HepG2 (cell line): Measurements from ENCODE around the gene ONECUT3. TPM values are rescaled to one million over a fixed set of nuclear protein-coding genes. Genes with fewer than 3 reads are reported as not detected.

Experiments used
- ATAC-seq: fragments of 200-7000 bp; cut with Tn5 transposase; 3 replicates; pipeline ENCODE4 v1.9.1; 2020; ENCODE audit warnings: mild to moderate bottlenecking, moderate library complexity
- BruUV-seq: library from RNA; stranded (reverse); fragments of 400-500 nt; replicated peaks from 2 replicates; lab custom pipeline; 2021; lab: Mats Ljungman, UMichigan
- CTCF ChIA-PET: fragments of 300-600 bp; formaldehyde crosslinking; extraction: SDS; loops from one replicate; lab custom pipeline; 2021; ENCODE audit warnings: low total read pairs, inconsistent platforms, low intra/inter-chr PET ratio; lab: Yijun Ruan, JAX
- POLR2A ChIA-PET: fragments of 350-600 bp; sonication (Branson Sonifier 250); formaldehyde crosslinking; loops from one replicate; lab custom pipeline; 2020; ENCODE audit warnings: antibody characterized with exemption, inconsistent platforms; lab: Yijun Ruan, JAX
- DNase-seq: peaks from one replicate; pipeline ENCODE4 v3.0.0-alpha.2; 2015; ENCODE audit warnings: low spot score
- FAIRE-seq: peaks from 3 replicates; lab custom pipeline; 2011; peaks lifted over from hg19 to GRCh38; lab: Jason Lieb, UNC
- H2AFZ ChIP-seq: one replicate; pipeline ENCODE4 v1.6.1; 2011; ENCODE audit warnings: low read length, inconsistent platforms
- H3K27ac ChIP-seq: fragments of 300-600 bp; 3 replicates; pipeline ENCODE4 v1.8.0; 2011; ENCODE audit warnings: mixed run types, mild to moderate bottlenecking, mixed read lengths, low read length, inconsistent platforms; ENCODE audit not compliant: insufficient read depth; ENCODE audit errors: extremely low read length
- H3K27me3 ChIP-seq, 2 experiments: fragments of 200-600 bp in 1 of 2; 2 replicates in 1 of 2; 3 replicates in 1 of 2; pipeline versions ENCODE4 v1.6.0 to v1.8.0; 2011; ENCODE audit warnings: low read length in 2 of 2, mild to moderate bottlenecking in 2 of 2, moderate library complexity in 2 of 2, inconsistent platforms in 1 of 2; ENCODE audit not compliant: insufficient read depth in 2 of 2, control insufficient read depth in 1 of 2
- H3K36me3 ChIP-seq, 2 experiments: fragments of 200-600 bp in 1 of 2; replicated peaks in 1 of 2; 2 replicates in 1 of 2; 3 replicates in 1 of 2; pipeline versions ENCODE4 v1.5.1 to v1.8.0; 2011; ENCODE audit warnings: low read length in 2 of 2, inconsistent platforms in 1 of 2; ENCODE audit not compliant: insufficient read depth in 2 of 2, control insufficient read depth in 1 of 2
- H3K4me1 ChIP-seq: 2 replicates; pipeline ENCODE4 v1.5.1; 2012; ENCODE audit warnings: low read length, inconsistent platforms; ENCODE audit not compliant: insufficient read depth
- H3K4me2 ChIP-seq: 2 replicates; pipeline ENCODE4 v1.6.0; 2011; ENCODE audit warnings: low read depth, low read length, inconsistent platforms
- H3K4me3 ChIP-seq, 3 experiments: fragments of 200-600 bp in 1 of 3; sonication (generic), shearing (Covaris generic) in 1 of 3; replicated peaks in 1 of 3; 2 replicates each; pipeline ENCODE4 v1.5.1; 2011 to 2016; ENCODE audit warnings: low read length in 3 of 3, inconsistent platforms in 2 of 3, low read depth in 2 of 3, mild to moderate bottlenecking in 2 of 3, control low read depth in 1 of 3, mixed read lengths in 1 of 3; ENCODE audit not compliant: insufficient read depth in 1 of 3
- H3K79me2 ChIP-seq: one replicate; pipeline ENCODE4 v1.6.1; 2011; ENCODE audit warnings: low read length, inconsistent platforms; ENCODE audit not compliant: insufficient read depth
- H3K9ac ChIP-seq: 2 replicates; pipeline ENCODE4 v1.6.0; 2011; ENCODE audit warnings: mild to moderate bottlenecking, low read depth, low read length, inconsistent platforms; ENCODE audit not compliant: insufficient read depth
- H3K9me3 ChIP-seq: 2 replicates; pipeline ENCODE4 v1.5.1; 2012; ENCODE audit warnings: mild to moderate bottlenecking, low read length
- H4K20me1 ChIP-seq: 2 replicates; pipeline ENCODE4 v1.6.0; 2011; ENCODE audit warnings: inconsistent platforms, mild to moderate bottlenecking, low read length, moderate library complexity; ENCODE audit not compliant: insufficient read depth
- IRF2 ChIP-seq: IDR thresholded peaks from 2 replicates; pipeline ENCODE4 v1.6.1; 2018; ENCODE audit warnings: missing genetic modification reagents, missing compliant biosample characterization
- TEAD2 ChIP-seq: sonication (generic); formaldehyde crosslinking; IDR thresholded peaks from 2 replicates; pipeline ENCODE4 v1.9.0; 2021; ENCODE audit warnings: missing genetic modification reagents
- ZBED4 ChIP-seq: sonication (generic); formaldehyde crosslinking; IDR thresholded peaks from 2 replicates; pipeline ENCODE4 v1.4.0; 2020; ENCODE audit warnings: missing genetic modification reagents, borderline replicate concordance
- ZNF124 ChIP-seq: sonication (generic); formaldehyde crosslinking; IDR thresholded peaks from 2 replicates; pipeline ENCODE4 v1.4.0; 2020; ENCODE audit warnings: missing genetic modification reagents
- ZNF614 ChIP-seq: IDR thresholded peaks from 2 replicates; pipeline ENCODE4 v1.6.1; 2018; ENCODE audit warnings: missing biosample characterization, missing genetic modification reagents, inconsistent platforms, borderline replicate concordance
- WGBS: methylation state at CpG from one replicate; pipeline ENCODE4 v1.1.6; 2017; ENCODE audit warnings: low lambda C conversion rate; 5-methylcytosine and 5-hydroxymethylcytosine counted together
- in situ Hi-C: cut with HindIII; loops from 2 replicates; pipeline ENCODE4 v1.10.0; 2017; ENCODE audit warnings: low pct_unique_long_range_greater_than_20kb; ENCODE audit not compliant: extremely low pct_ligation_motif_present
- intact Hi-C: fragments of 100-400 bp; cut with micrococcal nuclease; formaldehyde crosslinking; loops from one replicate; pipeline ENCODE4 v1.10.0; 2022; ENCODE audit not compliant: unreplicated experiment
- polyA plus RNA-seq, 8 experiments: library from polyadenylated mRNA; depleted of rRNA in 3 of 8; stranded (reverse) in 7 of 8; unstranded in 1 of 8; fragments of >200 nt; fragmentation: Illumina TruSeq in 4 of 8; extraction: Trizol in 4 of 8; gene quantifications; 2 replicates each; pipeline versions ENCODE4 v1.2.1 to v1.2.3, GENCODE V29; 2011 to 2016; ENCODE audit warnings: low read depth in 4 of 8, missing spikeins in 1 of 8, mixed read lengths in 1 of 8; ENCODE audit not compliant: insufficient read depth in 1 of 8
- total RNA-seq, 5 experiments: library from RNA; depleted of rRNA; stranded (reverse); fragments of >200 nt; fragmentation: Illumina TruSeq; extraction: Trizol; gene quantifications; 2 replicates each; pipeline ENCODE4 v1.2.3, GENCODE V29; 2016; ENCODE audit warnings: low read depth in 1 of 5
- TF ChIP-seq, protein P1 (sequence below): sonication (generic); formaldehyde crosslinking; IDR thresholded peaks from 2 replicates; pipeline ENCODE4 v1.8.0; 2022; ENCODE audit warnings: mild to moderate bottlenecking, missing genetic modification reagents, borderline replicate concordance
- TF ChIP-seq, protein P2 (sequence below): sonication (generic); formaldehyde crosslinking; IDR thresholded peaks from 2 replicates; pipeline ENCODE4 v1.8.0; 2022; ENCODE audit warnings: missing genetic modification reagents, low read depth, mild to moderate bottlenecking, borderline replicate concordance
- TF ChIP-seq, protein P3 (sequence below): sonication (generic); formaldehyde crosslinking; IDR thresholded peaks from 2 replicates; pipeline ENCODE4 v1.8.1; 2022; ENCODE audit warnings: mild to moderate bottlenecking, missing genetic modification reagents

The ONECUT3 gene
- total and polyA plus RNA-seq, 2 of the 13 experiments (the other 11 are each of a cell fraction or from before 2014, with no cell fraction given), result under 0.01 TPM; not detected in 1

- ChIA-PET POLR2A (no interaction called here), CTCF (no interaction called here)
- H3K27me3 ChIP-seq, result peaks cover 21 to 89% of the 10 kb centered on the region in 2 experiments
- H2AFZ ChIP-seq, result no peak overlapping the region
- 0 out of 2 replicates have a peak, but pooled peaks cover 2% of the 10 kb centered on the region for H4K20me1 ChIP-seq
- TF ChIP-seq ZBED4 (CRISPR knock-in tag) (no peak), ZNF124 (CRISPR knock-in tag) (no peak), IRF2 (CRISPR knock-in tag) (no peak), ZNF614 (CRISPR knock-in tag) (no peak), TEAD2 (CRISPR knock-in tag) (no peak)
- TF ChIP-seq, protein P1, sequence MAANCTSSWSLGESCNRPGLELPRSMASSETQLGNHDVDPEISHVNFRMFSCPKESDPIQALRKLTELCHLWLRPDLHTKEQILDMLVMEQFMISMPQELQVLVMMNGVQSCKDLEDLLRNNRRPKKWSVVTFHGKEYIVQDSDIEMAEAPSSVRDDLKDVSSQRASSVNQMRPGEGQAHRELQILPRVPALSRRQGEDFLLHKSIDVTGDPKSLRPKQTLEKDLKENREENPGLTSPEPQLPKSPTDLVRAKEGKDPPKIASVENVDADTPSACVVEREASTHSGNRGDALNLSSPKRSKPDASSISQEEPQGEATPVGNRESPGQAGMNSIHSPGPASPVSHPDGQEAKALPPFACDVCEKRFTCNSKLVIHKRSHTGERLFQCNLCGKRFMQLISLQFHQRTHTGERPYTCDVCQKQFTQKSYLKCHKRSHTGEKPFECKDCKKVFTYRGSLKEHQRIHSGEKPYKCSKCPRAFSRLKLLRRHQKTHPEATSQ, result no peak
- TF ChIP-seq, protein P2, sequence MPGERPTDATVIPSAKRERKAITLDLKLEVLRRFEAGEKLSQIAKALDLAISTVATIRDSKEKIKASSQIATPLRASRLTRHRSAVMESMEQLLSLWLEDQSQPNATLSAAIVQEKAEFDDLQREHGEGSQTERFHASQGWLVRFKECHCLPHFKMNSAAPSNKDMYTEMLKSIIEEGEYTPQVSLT, result no peak
- TF ChIP-seq, protein P3, sequence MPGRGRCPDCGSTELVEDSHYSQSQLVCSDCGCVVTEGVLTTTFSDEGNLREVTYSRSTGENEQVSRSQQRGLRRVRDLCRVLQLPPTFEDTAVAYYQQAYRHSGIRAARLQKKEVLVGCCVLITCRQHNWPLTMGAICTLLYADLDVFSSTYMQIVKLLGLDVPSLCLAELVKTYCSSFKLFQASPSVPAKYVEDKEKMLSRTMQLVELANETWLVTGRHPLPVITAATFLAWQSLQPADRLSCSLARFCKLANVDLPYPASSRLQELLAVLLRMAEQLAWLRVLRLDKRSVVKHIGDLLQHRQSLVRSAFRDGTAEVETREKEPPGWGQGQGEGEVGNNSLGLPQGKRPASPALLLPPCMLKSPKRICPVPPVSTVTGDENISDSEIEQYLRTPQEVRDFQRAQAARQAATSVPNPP (CRISPR knock-in tag), result no peak
- BruUV-seq, result no TSS peak
- no peak for FAIRE-seq
- no peak overlapping the region for H3K9ac ChIP-seq
- no peaks in the 10 kb centered on the region for H3K36me3 ChIP-seq
- H3K27ac ChIP-seq, result no peak overlapping the region
- DNase-seq, result no peak
- no peaks in the 10 kb centered on the region for H3K4me1 ChIP-seq
- no peak overlapping the region for H3K4me3 ChIP-seq
- H3K9me3 ChIP-seq, result no peaks in the 10 kb centered on the region
- intact Hi-C loops, result loop anchor here (10.0 kb wide), 1 partner anchor 218 kb away; no protein-coding TSS in a partner anchor
- H3K4me2 ChIP-seq, result no peak overlapping the region
- in situ Hi-C loops, result no loop called here
- no peaks in the 10 kb centered on the region for H3K79me2 ChIP-seq
- WGBS, result 38% methylated on average over 11 of the region's 56 CpGs
- ATAC-seq, result no peak
Observed at GRCh38 chr19:1762243-1763117, 9.2 kb downstream of the ONECUT3 start.
